GM12878 (cell line): ENCODE measurements around the gene IER5L. TPM values are rescaled to one million over a fixed set of nuclear protein-coding genes. Genes with fewer than 3 reads are reported as not detected.

Source experiments
- ATAC-seq: fragments of 200-7000 bp; cut with Tn5 transposase; 3 replicates; pipeline ENCODE4 v1.9.1; 2020; ENCODE audit warnings: mild to moderate bottlenecking, moderate library complexity
- BruUV-seq: library from RNA; stranded (reverse); fragments of 400-500 nt; replicated peaks from 2 replicates; lab custom pipeline; 2021; lab: Mats Ljungman, UMichigan
- CTCF ChIA-PET: fragments of 300-600 bp; sonication (Branson Sonifier 250); formaldehyde crosslinking; extraction: SDS; loops from one replicate; lab custom pipeline; 2021; ENCODE audit warnings: inconsistent platforms; lab: Yijun Ruan, JAX
- POLR2A ChIA-PET: fragments of 350-600 bp; formaldehyde crosslinking; extraction: SDS; loops from one replicate; lab custom pipeline; 2021; ENCODE audit warnings: inconsistent platforms; lab: Charles Lee
- RAD21 ChIA-PET: fragments of 300-600 bp; sonication (Branson Sonifier 250); formaldehyde crosslinking; loops from one replicate; lab custom pipeline; 2023; ENCODE audit warnings: antibody characterized with exemption; ENCODE audit not compliant: unreplicated experiment; lab: Charles Lee
- SMC1A ChIA-PET: fragments of 300-600 bp; sonication (Branson Sonifier 250); formaldehyde crosslinking; loops from one replicate; lab custom pipeline; 2023; ENCODE audit not compliant: unreplicated experiment, uncharacterized antibody; lab: Charles Lee
- DNase-seq: peaks from one replicate; pipeline ENCODE4 v3.0.0-alpha.2; 2011; ENCODE audit warnings: low read depth, low spot score
- FAIRE-seq: peaks from 3 replicates; lab custom pipeline; 2011; peaks lifted over from hg19 to GRCh38; lab: Jason Lieb, UNC
- H2AFZ ChIP-seq: 2 replicates; pipeline ENCODE4 v1.6.0; 2011; ENCODE audit warnings: low read depth, low read length, control low read depth; ENCODE audit not compliant: control insufficient read depth
- H3K27ac ChIP-seq: 2 replicates; pipeline ENCODE4 v1.5.1; 2011; ENCODE audit warnings: control low read depth; ENCODE audit not compliant: control insufficient read depth, insufficient read depth
- H3K27me3 ChIP-seq, 2 experiments: replicated peaks in 1 of 2; 2 replicates each; pipeline versions ENCODE4 v1.6.0 to v1.6.1; 2011; ENCODE audit warnings: low read length in 1 of 2; ENCODE audit not compliant: control insufficient read depth in 2 of 2, insufficient read depth in 2 of 2
- H3K36me3 ChIP-seq, 2 experiments: 2 replicates each; pipeline ENCODE4 v1.5.1; 2011; ENCODE audit warnings: low read length in 1 of 2; ENCODE audit not compliant: control insufficient read depth in 2 of 2, insufficient read depth in 2 of 2
- H3K4me1 ChIP-seq: 2 replicates; pipeline ENCODE4 v1.6.1; 2011; ENCODE audit warnings: mild to moderate bottlenecking, low read length, moderate library complexity, mixed read lengths; ENCODE audit not compliant: control insufficient read depth, insufficient read depth
- H3K4me2 ChIP-seq: 2 replicates; pipeline ENCODE4 v1.6.0; 2011; ENCODE audit warnings: control low read depth; ENCODE audit not compliant: control insufficient read depth, insufficient read depth
- H3K4me3 ChIP-seq: fragments of 200-600 bp; sonication (generic); 2 replicates; pipeline ENCODE4 v1.5.1; 2016
- H3K79me2 ChIP-seq: 2 replicates; pipeline ENCODE4 v1.6.0; 2011; ENCODE audit warnings: low read length; ENCODE audit not compliant: control insufficient read depth, insufficient read depth
- H3K9ac ChIP-seq: 2 replicates; pipeline ENCODE4 v1.8.0; 2011; ENCODE audit warnings: low read length, control low read depth, mixed read lengths; ENCODE audit not compliant: control insufficient read depth, insufficient read depth
- H3K9me3 ChIP-seq: replicated peaks from 3 replicates; pipeline ENCODE4 v1.5.1; 2011; ENCODE audit warnings: mild to moderate bottlenecking, low read length; ENCODE audit not compliant: control insufficient read depth, insufficient read depth
- H4K20me1 ChIP-seq: 2 replicates; pipeline ENCODE4 v1.6.0; 2011; ENCODE audit not compliant: control insufficient read depth, insufficient read depth
- BCLAF1 ChIP-seq: fragments of 450-650 bp; IDR thresholded peaks from 2 replicates; pipeline ENCODE4 v1.6.1; 2017; ENCODE audit warnings: antibody characterized with exemption, mild to moderate bottlenecking, moderate library complexity
- IKZF1 ChIP-seq: fragments of 450-650 bp; conservative IDR thresholded peaks from 2 replicates; pipeline ENCODE4 v1.6.1; 2017; ENCODE audit warnings: antibody characterized with exemption, mild to moderate bottlenecking
- USF1 ChIP-seq: IDR thresholded peaks from 2 replicates; pipeline ENCODE4 v1.6.1; 2011; ENCODE audit warnings: borderline replicate concordance, low read depth, mild to moderate bottlenecking, moderate library complexity, mixed read lengths, low read length; ENCODE audit not compliant: insufficient read depth; ENCODE audit errors: extremely low read length
- ZBED1 ChIP-seq: IDR thresholded peaks from 2 replicates; pipeline ENCODE4 v1.6.1; 2016; ENCODE audit warnings: borderline replicate concordance
- WGBS: methylation state at CpG from one replicate; pipeline ENCODE4 v1.1.6; 2016; ENCODE audit warnings: low lambda C conversion rate; ENCODE audit not compliant: insufficient replicate concordance, insufficient coverage; ENCODE audit errors: missing lambda C conversion rate; 5-methylcytosine and 5-hydroxymethylcytosine counted together
- in situ Hi-C: fragments of 300-500 bp; cut with MboI; formaldehyde crosslinking; loops from 9 replicates; pipeline ENCODE4 v1.14.3; 2018; ENCODE audit warnings: mixed read lengths
- intact Hi-C: fragments of 100-400 bp; cut with micrococcal nuclease; formaldehyde crosslinking; loops from one replicate; pipeline ENCODE4 v1.14.2; 2022; ENCODE audit not compliant: unreplicated experiment
- polyA plus RNA-seq, 11 experiments: library from polyadenylated mRNA; depleted of rRNA in 4 of 11; unstranded in 6 of 11; stranded (reverse) in 5 of 11; fragments of >200 nt; fragmentation: Nextera tagmentation in 4 of 11; fragmentation: Illumina TruSeq in 1 of 11; extraction: Ambion mirVana in 4 of 11; extraction: Trizol in 1 of 11; gene quantifications; 1 replicate in 1 of 11; 2 replicates in 10 of 11; pipeline versions ENCODE4 v1.2.1 to v1.2.3, GENCODE V29; 2011 to 2016; ENCODE audit warnings: inconsistent platforms in 2 of 11, missing spikeins in 2 of 11, low read depth in 1 of 11
- total RNA-seq, 4 experiments: library from RNA; depleted of rRNA in 3 of 4; stranded (reverse); fragments of >200 nt in 3 of 4; fragmentation: Illumina TruSeq in 1 of 4; extraction: Trizol in 1 of 4; gene quantifications; 2 replicates each; pipeline versions ENCODE4 v1.2.1 to v1.2.3, GENCODE V29; 2013 to 2021

Gene IER5L
- total and polyA plus RNA-seq, 10 of the 15 experiments (the other 5 are each of a cell fraction or from before 2014, with no cell fraction given): 0.04 to 1.4 (median 0.17) TPM

- Histone ChIP-seq H4K20me1 (no peaks in the 10 kb centered on the region), H3K27me3 (no peaks in the 10 kb centered on the region), H3K4me1 (no peaks in the 10 kb centered on the region), H3K4me2 (no peak overlapping the region), H3K9ac (no peak overlapping the region), H2AFZ (no peak overlapping the region), H3K36me3 (no peaks in the 10 kb centered on the region), H3K27ac (no peak overlapping the region), H3K9me3 (no peaks in the 10 kb centered on the region), H3K4me3 (no peak overlapping the region), H3K79me2 (no peaks in the 10 kb centered on the region)
- no TSS peak for BruUV-seq
- intact Hi-C loops (no loop called here), in situ Hi-C loops (no loop called here)
- SMC1A ChIA-PET: no interaction called here
- RAD21 ChIA-PET: no interaction called here
- TF ChIP-seq ZBED1 (no peak), USF1 (peak; percentile 19), BCLAF1 (no peak), IKZF1 (no peak)
- CTCF ChIA-PET: interaction anchor here (0.6 kb wide), 1 partner anchor 123 kb away, joined by 3 read pairs; no protein-coding TSS in a partner anchor
- DNase-seq (no peak), ATAC-seq (no peak), FAIRE-seq (no peak)
- POLR2A ChIA-PET: no interaction called here
- WGBS: 50% methylated on average over 2 of the region's 2 CpGs
Observed at GRCh38 chr9:129206401-129206800, 28.3 kb upstream of the IER5L start.
